NCI-H2029 (cell line): ENCODE results near the gene NDUFA11.
A peak's percentile ranks its signal among the peaks of the same experiment; 100 is the strongest.
"Not testable (repeated sequence)": the region's sequence is repeated elsewhere in the genome, so short reads cannot be mapped to it uniquely, and the experiment has no call there.

Experiments
- DNase-seq: peaks from one replicate; lab custom pipeline; 2025; lab: John Stamatoyannopoulos, UW

Gene NDUFA11

GRCh38 chr19:5857203-5858081 lies 46.1 kb downstream of the NDUFA11 start:
- no peak for DNase-seq

GRCh38 chr19:5855151-5855550 lies 48.4 kb downstream of the NDUFA11 start:
- not testable (repeated sequence) for DNase-seq

- not testable (repeated sequence) for DNase-seq
Measured at GRCh38 chr19:5854121-5854520, 49.5 kb downstream of the NDUFA11 start.

GRCh38 chr19:5851302-5851701 lies 52.3 kb downstream of the NDUFA11 start, which contains the start of gene FUT3:
TSS of gene FUT3 (minus strand) at chr19:5851449.
- peak; percentile 71 for DNase-seq

GRCh38 chr19:5850743-5851293 lies 52.8 kb downstream of the NDUFA11 start:
- DNase-seq, result peak; percentile 71

GRCh38 chr19:5850189-5850588 lies 53.4 kb downstream of the NDUFA11 start:
- no peak for DNase-seq

GRCh38 chr19:5848621-5849020 lies 55.0 kb downstream of the NDUFA11 start:
- not testable (repeated sequence) for DNase-seq

- not testable (repeated sequence) for DNase-seq
Measured at GRCh38 chr19:5847846-5848245, 55.7 kb downstream of the NDUFA11 start.
